Endodermal cell (in vitro differentiated cells): ENCODE results near the gene UBE2I. TPM values are rescaled to one million over a fixed set of nuclear protein-coding genes. Genes with fewer than 3 reads are reported as not detected.
A peak's percentile ranks its signal among the peaks of the same experiment; 100 is the strongest.

ENCODE experiments used
- DNase-seq: peaks from one replicate; pipeline ENCODE4 v3.0.0-alpha.2; 2017
- H3K27ac ChIP-seq: 2 replicates; pipeline ENCODE4 v1.5.1; 2013; ENCODE audit warnings: mild to moderate bottlenecking, low read depth, low read length, moderate library complexity
- H3K27me3 ChIP-seq: 2 replicates; pipeline ENCODE4 v1.6.1; 2013; ENCODE audit warnings: mild to moderate bottlenecking, low read length, moderate library complexity; ENCODE audit not compliant: insufficient read depth, control insufficient read depth, poor library complexity, severe bottlenecking
- H3K36me3 ChIP-seq: 2 replicates; pipeline ENCODE4 v1.7.0; 2013; ENCODE audit warnings: mild to moderate bottlenecking, low read length, moderate library complexity; ENCODE audit not compliant: control insufficient read depth, insufficient read depth
- H3K4me1 ChIP-seq: one replicate; pipeline ENCODE4 v1.7.0; 2013; ENCODE audit warnings: low read length; ENCODE audit not compliant: control insufficient read depth, insufficient read depth
- H3K4me3 ChIP-seq: 2 replicates; pipeline ENCODE4 v1.5.1; 2013; ENCODE audit warnings: mild to moderate bottlenecking, low read length, moderate library complexity
- H3K9ac ChIP-seq: 2 replicates; pipeline ENCODE4 v1.6.1; 2013; ENCODE audit warnings: mild to moderate bottlenecking, low read length, moderate library complexity; ENCODE audit not compliant: poor library complexity, severe bottlenecking; ENCODE audit errors: extremely low read depth
- H3K9me3 ChIP-seq: 2 replicates; pipeline ENCODE4 v1.6.1; 2013; ENCODE audit warnings: mild to moderate bottlenecking, low read length, moderate library complexity; ENCODE audit not compliant: control insufficient read depth
- H3K27ac Mint-ChIP-seq: 2 replicates; pipeline ENCODE4 v1.8.0; 2020; ENCODE audit warnings: mixed read lengths
- H3K27me3 Mint-ChIP-seq: 2 replicates; pipeline ENCODE4 v1.8.0; 2021; ENCODE audit warnings: mild to moderate bottlenecking, mixed read lengths; ENCODE audit not compliant: insufficient read depth
- H3K36me3 Mint-ChIP-seq: 2 replicates; pipeline ENCODE4 v1.8.0; 2020; ENCODE audit warnings: low read depth, mixed read lengths
- H3K4me1 Mint-ChIP-seq: 2 replicates; pipeline ENCODE4 v1.8.0; 2020; ENCODE audit warnings: mixed read lengths
- H3K4me3 Mint-ChIP-seq: 2 replicates; pipeline ENCODE4 v1.8.0; 2020; ENCODE audit warnings: mild to moderate bottlenecking, moderate library complexity, mixed read lengths
- H3K9me3 Mint-ChIP-seq: 2 replicates; pipeline ENCODE4 v1.8.0; 2020; ENCODE audit warnings: mild to moderate bottlenecking, mixed read lengths
- CTCF ChIP-seq: fragments of 200-600 bp; sonication (generic); conservative IDR thresholded peaks from 2 replicates; pipeline ENCODE4 v1.5.0; 2021; ENCODE audit warnings: antibody characterized with exemption, mild to moderate bottlenecking
- WGBS, 2 experiments: methylation state at CpG; one replicate each; pipeline versions ENCODE4 v1.1.5 to v1.1.7; 2013; ENCODE audit warnings: missing lambda C conversion rate in 2 of 2, mixed read lengths in 1 of 2; ENCODE audit not compliant: insufficient coverage in 1 of 2, insufficient read length in 1 of 2; 5-methylcytosine and 5-hydroxymethylcytosine counted together
- total RNA-seq, 2 donors: library from RNA; stranded (reverse); fragmentation: NEBNext Ultra II Directional in 1 of 2; extraction: Animal tissue kit (Norgen Biotek cat#: 25700) in 1 of 2; gene quantifications; 2 replicates in 1 of 2; 3 replicates in 1 of 2; pipeline ENCODE4 v1.2.1, GENCODE V29; 2021

The UBE2I gene
- total RNA-seq, 2 donors from 2014 or later = 250 to 294 TPM

- H3K36me3 ChIP-seq = no peaks in the 10 kb centered on the region
- no peak for DNase-seq
- H3K4me1 ChIP-seq = no peaks in the 10 kb centered on the region
- H3K9me3 ChIP-seq = no peaks in the 10 kb centered on the region
- Mint-ChIP-seq H3K4me1 (peaks cover 17% of the 10 kb centered on the region), H3K36me3 (no peaks in the 10 kb centered on the region), H3K9me3 (no peaks in the 10 kb centered on the region), H3K27ac (no peak overlapping the region), H3K4me3 (no peak overlapping the region), H3K27me3 (peaks cover 5% of the 10 kb centered on the region)
- WGBS, 2 experiments = 86 to 92% methylated on average over 6 to 12 of the region's 12 CpGs
- H3K27me3 ChIP-seq = no peaks in the 10 kb centered on the region
- no peak overlapping the region for H3K27ac ChIP-seq
- no peak overlapping the region for H3K9ac ChIP-seq
- no peak overlapping the region for H3K4me3 ChIP-seq
- TF ChIP-seq CTCF = no peak
Observed at GRCh38 chr16:1299868-1300203, 9.6 kb upstream of the UBE2I start.

- Histone ChIP-seq H3K9ac (no peak overlapping the region), H3K4me3 (no peak overlapping the region), H3K9me3 (no peaks in the 10 kb centered on the region), H3K4me1 (no peaks in the 10 kb centered on the region), H3K27ac (no peak overlapping the region), H3K27me3 (no peaks in the 10 kb centered on the region), H3K36me3 (no peaks in the 10 kb centered on the region)
- TF ChIP-seq CTCF = peak; percentile 98
- no peak overlapping the region for H3K4me3 Mint-ChIP-seq
- H3K4me1 Mint-ChIP-seq = peaks cover 11% of the 10 kb centered on the region
- H3K27me3 Mint-ChIP-seq = peaks cover 5% of the 10 kb centered on the region
- peak; percentile 95 for DNase-seq
- H3K9me3 Mint-ChIP-seq = no peaks in the 10 kb centered on the region
- no peaks in the 10 kb centered on the region for H3K36me3 Mint-ChIP-seq
- no peak overlapping the region for H3K27ac Mint-ChIP-seq
- WGBS, 2 experiments = 39 to 40% methylated on average over 19 to 42 of the region's 42 CpGs
Observed at GRCh38 chr16:1300664-1301476, 8.6 kb upstream of the UBE2I start.

- Mint-ChIP-seq H3K27ac (no peak overlapping the region), H3K4me3 (no peak overlapping the region), H3K9me3 (no peaks in the 10 kb centered on the region), H3K4me1 (peaks cover 11% of the 10 kb centered on the region), H3K27me3 (peaks cover 5% of the 10 kb centered on the region), H3K36me3 (no peaks in the 10 kb centered on the region)
- H3K9ac ChIP-seq = no peak overlapping the region
- no peaks in the 10 kb centered on the region for H3K36me3 ChIP-seq
- H3K27ac ChIP-seq = no peak overlapping the region
- no peaks in the 10 kb centered on the region for H3K27me3 ChIP-seq
- no peaks in the 10 kb centered on the region for H3K4me1 ChIP-seq
- TF ChIP-seq CTCF = no peak
- no peaks in the 10 kb centered on the region for H3K9me3 ChIP-seq
- WGBS, 2 experiments = 86 to 96% methylated on average over 10 to 12 of the region's 12 CpGs
- DNase-seq = no peak
- H3K4me3 ChIP-seq = no peak overlapping the region
Observed at GRCh38 chr16:1301562-1301961, 7.9 kb upstream of the UBE2I start.
